ENCODE measurements around the gene SGMS1. TPM values are rescaled to one million over a fixed set of nuclear protein-coding genes. Genes with fewer than 3 reads are reported as not detected.

The SGMS1 gene
- total RNA-seq, 1 experiment from 2014 or later = 20.4 TPM

- Mint-ChIP-seq H3K4me1 (peaks cover 18 to 21% of the 10 kb centered on the region in 2 experiments), H3K27me3 (ENCODE audit: low read depth) (no peaks in the 10 kb centered on the region), H3K4me3 (no peak overlapping the region), H3K36me3 (ENCODE audit: insufficient read depth in 1 of 3, low read depth in 3 of 3) (peaks cover 15 to 23% (median 19%) of the 10 kb centered on the region in 3 experiments), H3K27ac (peak overlapping the region in 1 of 3 experiments; percentile 20; a peak in 2 of 7 replicates), H3K9me3 (peaks cover 10 to 16% of the 10 kb centered on the region in 2 experiments)
- no peaks in the 10 kb centered on the region for H3K9me3 ChIP-seq (ENCODE audit: control insufficient read depth, low read depth, low read length)
- no peaks in the 10 kb centered on the region for H3K27me3 ChIP-seq (ENCODE audit: insufficient read depth, low read length)
- H4K91ac ChIP-seq (ENCODE audit: insufficient read length, low read depth, low read length) = no peak overlapping the region
- H3K56ac ChIP-seq (ENCODE audit: insufficient read length, low read depth, low read length) = no peak overlapping the region
- H2BK5ac ChIP-seq (ENCODE audit: insufficient read length, low read length) = no peak overlapping the region
- no peak overlapping the region for H2BK20ac ChIP-seq (ENCODE audit: low read depth, low read length, poor library complexity, severe bottlenecking)
- H4K20me1 ChIP-seq (ENCODE audit: control insufficient read depth, insufficient read depth, insufficient read length) = no peaks in the 10 kb centered on the region
- no peak overlapping the region for H4K8ac ChIP-seq (replicated peaks; ENCODE audit: insufficient read length, low read depth, low read length)
- no peaks in the 10 kb centered on the region for H3K79me2 ChIP-seq (ENCODE audit: insufficient read depth, low read length)
- H2AK5ac ChIP-seq (ENCODE audit: insufficient read length, low read length) = no peak overlapping the region
- no peak overlapping the region for H2AFZ ChIP-seq (ENCODE audit: low read length)
- H3K4me2 ChIP-seq (ENCODE audit: insufficient read depth, insufficient read length, low read length) = no peak overlapping the region
- TF ChIP-seq, protein P1, sequence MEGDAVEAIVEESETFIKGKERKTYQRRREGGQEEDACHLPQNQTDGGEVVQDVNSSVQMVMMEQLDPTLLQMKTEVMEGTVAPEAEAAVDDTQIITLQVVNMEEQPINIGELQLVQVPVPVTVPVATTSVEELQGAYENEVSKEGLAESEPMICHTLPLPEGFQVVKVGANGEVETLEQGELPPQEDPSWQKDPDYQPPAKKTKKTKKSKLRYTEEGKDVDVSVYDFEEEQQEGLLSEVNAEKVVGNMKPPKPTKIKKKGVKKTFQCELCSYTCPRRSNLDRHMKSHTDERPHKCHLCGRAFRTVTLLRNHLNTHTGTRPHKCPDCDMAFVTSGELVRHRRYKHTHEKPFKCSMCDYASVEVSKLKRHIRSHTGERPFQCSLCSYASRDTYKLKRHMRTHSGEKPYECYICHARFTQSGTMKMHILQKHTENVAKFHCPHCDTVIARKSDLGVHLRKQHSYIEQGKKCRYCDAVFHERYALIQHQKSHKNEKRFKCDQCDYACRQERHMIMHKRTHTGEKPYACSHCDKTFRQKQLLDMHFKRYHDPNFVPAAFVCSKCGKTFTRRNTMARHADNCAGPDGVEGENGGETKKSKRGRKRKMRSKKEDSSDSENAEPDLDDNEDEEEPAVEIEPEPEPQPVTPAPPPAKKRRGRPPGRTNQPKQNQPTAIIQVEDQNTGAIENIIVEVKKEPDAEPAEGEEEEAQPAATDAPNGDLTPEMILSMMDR (conservative IDR thresholded peaks at IDR 0.05) = no peak
- no peak overlapping the region for H3K27ac ChIP-seq (ENCODE audit: insufficient read length, low read depth, low read length)
- H4K5ac ChIP-seq (ENCODE audit: insufficient read length, low read depth, low read length) = no peak overlapping the region
- H3K9ac ChIP-seq (ENCODE audit: extremely low read depth, insufficient read length, low read length) = no peak overlapping the region
- no peak overlapping the region for H3K14ac ChIP-seq (ENCODE audit: insufficient read depth, low read length)
- H3K4me1 ChIP-seq (ENCODE audit: insufficient read depth, low read length) = no peaks in the 10 kb centered on the region
- no peak overlapping the region for H3K4ac ChIP-seq (ENCODE audit: low read depth, low read length)
- H3T11ph ChIP-seq (ENCODE audit: low read length) = no peak overlapping the region
- no peak overlapping the region for H3K23ac ChIP-seq (ENCODE audit: insufficient read length, low read depth, low read length)
- H2BK15ac ChIP-seq (ENCODE audit: low read depth, low read length) = no peak overlapping the region
- H2BK120ac ChIP-seq (ENCODE audit: low read depth, low read length, poor library complexity, severe bottlenecking) = no peak overlapping the region
- H3K18ac ChIP-seq (ENCODE audit: insufficient read length, low read depth, low read length) = no peak overlapping the region
- no peak overlapping the region for H2BK12ac ChIP-seq (ENCODE audit: insufficient read length, low read depth, low read length)
- no peak for DNase-seq
- H3K79me1 ChIP-seq (ENCODE audit: insufficient read depth, low read depth, low read length, poor library complexity, severe bottlenecking) = no peaks in the 10 kb centered on the region
- no CpG with 5 or more reads among the region's 4 CpGs for WGBS (ENCODE audit: extremely low coverage, insufficient read length, low lambda C conversion rate)
- H3K23me2 ChIP-seq (ENCODE audit: insufficient read length, low read depth, low read length, poor library complexity, severe bottlenecking) = no peaks in the 10 kb centered on the region
Observed at GRCh38 chr10:50477287-50478203, 146.2 kb downstream of the SGMS1 start.
